HUES6 (cell line): Measurements from ENCODE around the gene SLC5A11.

ENCODE experiments used
- H3K27ac ChIP-seq: 2 replicates; pipeline ENCODE4 v1.7.0; 2013; ENCODE audit warnings: low read depth, mild to moderate bottlenecking, low read length, inconsistent platforms
- H3K27me3 ChIP-seq: 2 replicates; pipeline ENCODE4 v1.6.1; 2013; ENCODE audit warnings: low read length; ENCODE audit not compliant: control insufficient read depth, insufficient read depth
- H3K36me3 ChIP-seq: 2 replicates; pipeline ENCODE4 v1.6.1; 2013; ENCODE audit warnings: low read length; ENCODE audit not compliant: control insufficient read depth, insufficient read depth
- H3K4me1 ChIP-seq: 2 replicates; pipeline ENCODE4 v1.6.1; 2013; ENCODE audit warnings: low read length; ENCODE audit not compliant: control insufficient read depth, insufficient read depth
- H3K4me3 ChIP-seq: 2 replicates; pipeline ENCODE4 v1.5.1; 2013; ENCODE audit warnings: low read depth, low read length
- H3K9ac ChIP-seq: one replicate; pipeline ENCODE4 v1.6.1; 2013; ENCODE audit warnings: mild to moderate bottlenecking, low read length
- H3K9me3 ChIP-seq: 2 replicates; pipeline ENCODE4 v1.6.1; 2013; ENCODE audit warnings: low read depth, low read length; ENCODE audit not compliant: control insufficient read depth, insufficient read depth

Gene SLC5A11

GRCh38 chr16:24863582-24864437 lies 18.0 kb downstream of the SLC5A11 start:
- Histone ChIP-seq H3K27me3 (no peaks in the 10 kb centered on the region), H3K4me1 (no peaks in the 10 kb centered on the region)

GRCh38 chr16:24869033-24869432 lies 23.3 kb downstream of the SLC5A11 start:
- H3K36me3 ChIP-seq, result no peaks in the 10 kb centered on the region
- no peak overlapping the region for H3K9ac ChIP-seq
- H3K4me1 ChIP-seq, result no peaks in the 10 kb centered on the region
- no peaks in the 10 kb centered on the region for H3K9me3 ChIP-seq
- no peak overlapping the region for H3K27ac ChIP-seq
- H3K4me3 ChIP-seq, result no peak overlapping the region
- H3K27me3 ChIP-seq, result no peaks in the 10 kb centered on the region

More at GRCh38 chr16:24863582-24864437, 18.0 kb downstream of the SLC5A11 start:
- H3K36me3 ChIP-seq, result no peaks in the 10 kb centered on the region
- H3K9ac ChIP-seq, result no peak overlapping the region
- no peak overlapping the region for H3K27ac ChIP-seq
- H3K4me3 ChIP-seq, result no peak overlapping the region
- no peaks in the 10 kb centered on the region for H3K9me3 ChIP-seq

GRCh38 chr16:24871891-24872290 lies 26.1 kb downstream of the SLC5A11 start:
- H3K27me3 ChIP-seq, result no peaks in the 10 kb centered on the region
- no peak overlapping the region for H3K27ac ChIP-seq
- no peak overlapping the region for H3K4me3 ChIP-seq
- no peaks in the 10 kb centered on the region for H3K4me1 ChIP-seq
- no peaks in the 10 kb centered on the region for H3K9me3 ChIP-seq
- no peak overlapping the region for H3K9ac ChIP-seq
- no peaks in the 10 kb centered on the region for H3K36me3 ChIP-seq

GRCh38 chr16:24873028-24873427 lies 27.3 kb downstream of the SLC5A11 start:
- Histone ChIP-seq H3K27me3 (no peaks in the 10 kb centered on the region), H3K27ac (no peak overlapping the region), H3K4me1 (no peaks in the 10 kb centered on the region), H3K9ac (no peak overlapping the region), H3K36me3 (no peaks in the 10 kb centered on the region), H3K4me3 (no peak overlapping the region), H3K9me3 (no peaks in the 10 kb centered on the region)

- no peak overlapping the region for H3K9ac ChIP-seq
Observed at GRCh38 chr16:24875466-24875865, 29.7 kb downstream of the SLC5A11 start.

GRCh38 chr16:24876231-24876630 lies 30.5 kb downstream of the SLC5A11 start:
- H3K4me3 ChIP-seq, result no peak overlapping the region
- no peaks in the 10 kb centered on the region for H3K4me1 ChIP-seq
- no peaks in the 10 kb centered on the region for H3K27me3 ChIP-seq
- H3K9me3 ChIP-seq, result no peaks in the 10 kb centered on the region
- H3K9ac ChIP-seq, result no peak overlapping the region
- no peak overlapping the region for H3K27ac ChIP-seq
- H3K36me3 ChIP-seq, result no peaks in the 10 kb centered on the region

More at GRCh38 chr16:24875466-24875865, 29.7 kb downstream of the SLC5A11 start:
- no peaks in the 10 kb centered on the region for H3K4me1 ChIP-seq
- no peak overlapping the region for H3K4me3 ChIP-seq
- no peaks in the 10 kb centered on the region for H3K27me3 ChIP-seq
- no peak overlapping the region for H3K27ac ChIP-seq
- H3K36me3 ChIP-seq, result no peaks in the 10 kb centered on the region
- H3K9me3 ChIP-seq, result no peaks in the 10 kb centered on the region

- Histone ChIP-seq H3K36me3 (no peaks in the 10 kb centered on the region), H3K9ac (no peak overlapping the region), H3K27ac (no peak overlapping the region), H3K9me3 (no peaks in the 10 kb centered on the region), H3K27me3 (no peaks in the 10 kb centered on the region), H3K4me3 (no peak overlapping the region), H3K4me1 (no peaks in the 10 kb centered on the region)
Observed at GRCh38 chr16:24879684-24880083, 33.9 kb downstream of the SLC5A11 start.

GRCh38 chr16:24883714-24884151 lies 38.0 kb downstream of the SLC5A11 start:
- no peaks in the 10 kb centered on the region for H3K36me3 ChIP-seq
- H3K9ac ChIP-seq, result no peak overlapping the region
- no peak overlapping the region for H3K27ac ChIP-seq
- no peaks in the 10 kb centered on the region for H3K27me3 ChIP-seq
- no peaks in the 10 kb centered on the region for H3K4me1 ChIP-seq
- no peaks in the 10 kb centered on the region for H3K9me3 ChIP-seq
- H3K4me3 ChIP-seq, result no peak overlapping the region

GRCh38 chr16:24887472-24887871 lies 41.7 kb downstream of the SLC5A11 start:
- Histone ChIP-seq H3K9ac (no peak overlapping the region), H3K27ac (no peak overlapping the region), H3K4me3 (no peak overlapping the region), H3K9me3 (no peaks in the 10 kb centered on the region), H3K27me3 (no peaks in the 10 kb centered on the region), H3K4me1 (no peaks in the 10 kb centered on the region), H3K36me3 (no peaks in the 10 kb centered on the region)

GRCh38 chr16:24890746-24891145 lies 45.0 kb downstream of the SLC5A11 start:
- Histone ChIP-seq H3K27ac (no peak overlapping the region), H3K9me3 (no peaks in the 10 kb centered on the region), H3K27me3 (no peaks in the 10 kb centered on the region), H3K9ac (no peak overlapping the region), H3K4me3 (no peak overlapping the region), H3K4me1 (no peaks in the 10 kb centered on the region), H3K36me3 (no peaks in the 10 kb centered on the region)

- no peak overlapping the region for H3K9ac ChIP-seq
- H3K9me3 ChIP-seq, result no peaks in the 10 kb centered on the region
- no peaks in the 10 kb centered on the region for H3K36me3 ChIP-seq
- H3K4me3 ChIP-seq, result no peak overlapping the region
- H3K27me3 ChIP-seq, result no peaks in the 10 kb centered on the region
- no peaks in the 10 kb centered on the region for H3K4me1 ChIP-seq
- H3K27ac ChIP-seq, result no peak overlapping the region
Observed at GRCh38 chr16:24896439-24896838, 50.7 kb downstream of the SLC5A11 start.
